ENCODE measurements around the gene LEFTY1. TPM values are rescaled to one million over a fixed set of nuclear protein-coding genes. Genes with fewer than 3 reads are reported as not detected.

The LEFTY1 gene
- total and polyA plus RNA-seq, 2 of the 4 experiments (the other 2 are of a cell fraction): not detected

DNA sequence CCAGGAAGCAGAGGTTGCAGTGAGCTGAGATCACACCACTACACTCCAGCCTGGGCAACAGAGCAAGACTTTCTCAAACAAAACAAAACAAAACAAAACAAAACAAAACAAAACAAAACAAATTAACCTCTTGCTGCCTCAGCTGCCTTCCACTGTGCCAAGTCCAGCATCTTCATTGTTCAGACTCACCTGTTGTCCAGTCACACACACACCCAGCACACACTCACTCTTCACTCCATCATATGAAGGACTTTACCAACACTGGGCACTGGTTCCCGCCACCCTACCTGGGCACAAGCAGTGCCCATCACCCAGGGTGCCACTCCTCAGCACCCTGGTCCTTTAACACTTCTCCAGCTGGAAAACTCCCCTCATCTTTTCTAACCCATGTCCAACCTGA, 20.5 kb upstream of the LEFTY1 start:
- no peak overlapping the region for H3K4ac ChIP-seq (ENCODE audit: low read depth, low read length)
- CTCF ChIA-PET: no interaction called here
- BruUV-seq (replicated peaks): no TSS peak
- no peak overlapping the region for H3K4me2 ChIP-seq (ENCODE audit: low read depth, low read length)
- no peak overlapping the region for H3K23ac ChIP-seq (ENCODE audit: low read depth, low read length)
- no peak overlapping the region for H2AFZ ChIP-seq (replicated peaks; ENCODE audit: low read length, poor library complexity)
- no peak overlapping the region for H2BK20ac ChIP-seq (ENCODE audit: low read depth, low read length)
- dilution Hi-C loops (cut with HindIII; ENCODE audit: low sequenced_read_pairs, unreplicated experiment) (no loop called here), intact Hi-C loops (cut with micrococcal nuclease) (no loop called here), in situ Hi-C loops (cut with MboI; ENCODE audit: low sequenced_read_pairs) (no loop called here)
- POLR2A ChIA-PET (ENCODE audit: unreplicated experiment): no interaction called here
- no peak overlapping the region for H2BK15ac ChIP-seq (ENCODE audit: low read depth, low read length)
- H3K4me3 ChIP-seq (ENCODE audit: insufficient read depth, low read depth, low read length): no peak overlapping the region
- H4K8ac ChIP-seq (ENCODE audit: low read depth in 2 of 2, low read length in 2 of 2): no peak overlapping the region
- H3K56ac ChIP-seq (ENCODE audit: extremely low read depth, insufficient read depth, low read length): no peak overlapping the region
- no peaks in the 10 kb centered on the region for H4K20me1 ChIP-seq (ENCODE audit: insufficient read depth, low read length)
- no peaks in the 10 kb centered on the region for H3K9me3 ChIP-seq (ENCODE audit: control insufficient read depth, insufficient read depth, low read length)
- H2BK120ac ChIP-seq (ENCODE audit: low read depth, low read length): no peak overlapping the region
- no peaks in the 10 kb centered on the region for H3K79me1 ChIP-seq (ENCODE audit: low read depth in 1 of 2, low read length in 2 of 2)
- H3K14ac ChIP-seq (replicated peaks; ENCODE audit: low read depth, low read length): no peak overlapping the region
- H2AK9ac ChIP-seq (replicated peaks; ENCODE audit: low read depth, low read length, poor library complexity): no peak overlapping the region
- peaks cover 3% of the 10 kb centered on the region; the same call in 1 of the 2 replicates for H3K27me3 ChIP-seq (ENCODE audit: control insufficient read depth, insufficient read depth, low read length)
- no peak overlapping the region for H4K91ac ChIP-seq (ENCODE audit: insufficient read depth, low read depth, low read length)
- no peak overlapping the region for H4K5ac ChIP-seq (ENCODE audit: low read depth, low read length)
- no peak overlapping the region for H2BK5ac ChIP-seq (ENCODE audit: low read depth, low read length, poor library complexity, severe bottlenecking)
- TF ChIP-seq, protein P1, sequence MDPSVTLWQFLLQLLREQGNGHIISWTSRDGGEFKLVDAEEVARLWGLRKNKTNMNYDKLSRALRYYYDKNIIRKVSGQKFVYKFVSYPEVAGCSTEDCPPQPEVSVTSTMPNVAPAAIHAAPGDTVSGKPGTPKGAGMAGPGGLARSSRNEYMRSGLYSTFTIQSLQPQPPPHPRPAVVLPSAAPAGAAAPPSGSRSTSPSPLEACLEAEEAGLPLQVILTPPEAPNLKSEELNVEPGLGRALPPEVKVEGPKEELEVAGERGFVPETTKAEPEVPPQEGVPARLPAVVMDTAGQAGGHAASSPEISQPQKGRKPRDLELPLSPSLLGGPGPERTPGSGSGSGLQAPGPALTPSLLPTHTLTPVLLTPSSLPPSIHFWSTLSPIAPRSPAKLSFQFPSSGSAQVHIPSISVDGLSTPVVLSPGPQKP (IDR thresholded peaks at IDR 0.05; ENCODE audit: borderline replicate concordance, low read depth, low read length): no peak
- TF ChIP-seq FOS (IDR thresholded peaks at IDR 0.05; ENCODE audit: low read depth, low read length): no peak
- no peak overlapping the region for H2AK5ac ChIP-seq (ENCODE audit: low read depth, low read length)
- DNase-seq (no peak), ATAC-seq (ENCODE audit: low read depth) (no peak)
- peaks cover 1% of the 10 kb centered on the region; the same call in 1 of the 2 replicates for H3K4me1 ChIP-seq (ENCODE audit: control insufficient read depth, insufficient read depth, low read length)
- 100% methylated on average over 1 of the region's 1 CpG; no CpG with 5 or more reads in 1 of the 2 experiments for WGBS, 2 experiments (ENCODE audit: extremely low coverage in 2 of 2, insufficient read length in 1 of 2)
- H3K9ac ChIP-seq (ENCODE audit: low read depth, low read length): no peak overlapping the region
- no peaks in the 10 kb centered on the region for H3K36me3 ChIP-seq (ENCODE audit: control insufficient read depth, insufficient read depth, low read length)
- no peak overlapping the region for H3K18ac ChIP-seq (ENCODE audit: low read depth, low read length)
- H3K27ac ChIP-seq (ENCODE audit: insufficient read depth, low read length): no peak overlapping the region
- no peaks in the 10 kb centered on the region for H3K9me1 ChIP-seq (ENCODE audit: insufficient read depth, low read length)
